Mammary microvascular endothelial cell (primary cell): ENCODE measurements around the gene LMO3. TPM values are rescaled to one million over a fixed set of nuclear protein-coding genes. Genes with fewer than 3 reads are reported as not detected.

ENCODE experiments used
- total RNA-seq: library from RNA; depleted of rRNA; stranded (reverse); fragments of >200 nt; gene quantifications from 2 replicates; pipeline ENCODE4 v1.2.3, GENCODE V29; 2015

LMO3 gene
- total RNA-seq, result not detected in 2 replicates

GRCh38 chr12:16606117-16606200 is at the start of gene LMO3:
LMO3 (minus strand) TSS chr12:16606162; CDS start chr12:16600860, 5,302 bp downstream.

